GM19193 (cell line): ENCODE data around the gene TNS1.

ENCODE experiments used
- POLR2A ChIP-seq: IDR thresholded peaks from 4 replicates; pipeline ENCODE4 v1.6.1; 2011; ENCODE audit not compliant: insufficient read depth, insufficient read length; ENCODE audit errors: extremely low read depth

TNS1 gene

GRCh38 chr2:217863883-217864282, 138.9 kb downstream of the TNS1 start:
- no peak for TF ChIP-seq POLR2A

GRCh38 chr2:217861334-217861877, 141.4 kb downstream of the TNS1 start:
- no peak for TF ChIP-seq POLR2A

GRCh38 chr2:217859926-217860325, 142.9 kb downstream of the TNS1 start:
- TF ChIP-seq POLR2A: no peak

GRCh38 chr2:217858519-217859491, 144.0 kb downstream of the TNS1 start:
- no peak for TF ChIP-seq POLR2A

GRCh38 chr2:217857624-217858506, 144.9 kb downstream of the TNS1 start:
- TF ChIP-seq POLR2A: no peak

GRCh38 chr2:217856871-217857270, 145.9 kb downstream of the TNS1 start:
- no peak for TF ChIP-seq POLR2A

GRCh38 chr2:217856159-217856558, 146.6 kb downstream of the TNS1 start:
- no peak for TF ChIP-seq POLR2A

GRCh38 chr2:217854684-217855420, 147.9 kb downstream of the TNS1 start:
- TF ChIP-seq POLR2A: no peak

GRCh38 chr2:217853961-217854360, 148.8 kb downstream of the TNS1 start:
- TF ChIP-seq POLR2A: no peak

- TF ChIP-seq POLR2A: no peak
Measured at GRCh38 chr2:217853301-217853881, 149.4 kb downstream of the TNS1 start.

GRCh38 chr2:217852555-217853211, 150.1 kb downstream of the TNS1 start:
- TF ChIP-seq POLR2A: no peak

GRCh38 chr2:217851191-217852020, 151.4 kb downstream of the TNS1 start:
- no peak for TF ChIP-seq POLR2A
